IPS-15b (cell line): ENCODE data around the gene PLPPR3.

Experiments used
- H3K27me3 ChIP-seq: one replicate; pipeline ENCODE4 v1.6.1; 2013; ENCODE audit warnings: low read length; ENCODE audit not compliant: control insufficient read depth, insufficient read depth
- H3K36me3 ChIP-seq: one replicate; pipeline ENCODE4 v1.6.1; 2013; ENCODE audit warnings: low read length; ENCODE audit not compliant: control insufficient read depth, insufficient read depth
- H3K4me1 ChIP-seq: one replicate; pipeline ENCODE4 v1.6.1; 2013; ENCODE audit warnings: mild to moderate bottlenecking, low read length; ENCODE audit not compliant: control insufficient read depth, insufficient read depth
- H3K4me3 ChIP-seq: one replicate; pipeline ENCODE4 v1.5.1; 2013; ENCODE audit warnings: low read depth, low read length
- H3K9ac ChIP-seq: one replicate; pipeline ENCODE4 v1.6.1; 2013; ENCODE audit warnings: low read depth, mild to moderate bottlenecking, low read length
- H3K9me3 ChIP-seq: one replicate; pipeline ENCODE4 v1.6.1; 2013; ENCODE audit warnings: mild to moderate bottlenecking, low read length; ENCODE audit not compliant: control insufficient read depth, insufficient read depth

PLPPR3 gene

GRCh38 chr19:810077-810855 lies 11.5 kb downstream of the PLPPR3 start:
- Histone ChIP-seq H3K9me3 (no peaks in the 10 kb centered on the region), H3K4me1 (no peaks in the 10 kb centered on the region), H3K27me3 (no peaks in the 10 kb centered on the region), H3K9ac (no peak overlapping the region), H3K4me3 (no peak overlapping the region), H3K36me3 (peaks cover 69% of the 10 kb centered on the region)

- Histone ChIP-seq H3K4me1 (no peaks in the 10 kb centered on the region), H3K36me3 (peaks cover 78% of the 10 kb centered on the region), H3K27me3 (no peaks in the 10 kb centered on the region), H3K4me3 (no peak overlapping the region), H3K9ac (no peak overlapping the region), H3K9me3 (no peaks in the 10 kb centered on the region)
Measured at GRCh38 chr19:808423-808775, 13.4 kb downstream of the PLPPR3 start.

- H3K36me3 ChIP-seq: peaks cover 82% of the 10 kb centered on the region
Measured at GRCh38 chr19:807627-808422, 13.9 kb downstream of the PLPPR3 start.

GRCh38 chr19:806815-807421 lies 14.8 kb downstream of the PLPPR3 start:
- Histone ChIP-seq H3K9me3 (no peaks in the 10 kb centered on the region), H3K36me3 (peaks cover 84% of the 10 kb centered on the region), H3K4me1 (no peaks in the 10 kb centered on the region), H3K9ac (no peak overlapping the region), H3K4me3 (no peak overlapping the region), H3K27me3 (no peaks in the 10 kb centered on the region)

More at GRCh38 chr19:807627-808422, 13.9 kb downstream of the PLPPR3 start:
- Histone ChIP-seq H3K9ac (no peak overlapping the region), H3K4me3 (no peak overlapping the region), H3K4me1 (no peaks in the 10 kb centered on the region), H3K27me3 (no peaks in the 10 kb centered on the region), H3K9me3 (no peaks in the 10 kb centered on the region)

GRCh38 chr19:805600-806550 lies 15.9 kb downstream of the PLPPR3 start:
- Histone ChIP-seq H3K27me3 (no peaks in the 10 kb centered on the region), H3K36me3 (peaks cover 86% of the 10 kb centered on the region), H3K4me1 (peaks cover 2% of the 10 kb centered on the region), H3K9ac (peak overlapping the region; percentile 37), H3K4me3 (no peak overlapping the region), H3K9me3 (no peaks in the 10 kb centered on the region)

GRCh38 chr19:805166-805551 lies 16.6 kb downstream of the PLPPR3 start:
- Histone ChIP-seq H3K27me3 (no peaks in the 10 kb centered on the region), H3K4me1 (peaks cover 8% of the 10 kb centered on the region), H3K4me3 (no peak overlapping the region), H3K9ac (no peak overlapping the region), H3K9me3 (no peaks in the 10 kb centered on the region), H3K36me3 (peaks cover 86% of the 10 kb centered on the region)

GRCh38 chr19:804419-805165 lies 17.2 kb downstream of the PLPPR3 start:
- Histone ChIP-seq H3K36me3 (peaks cover 86% of the 10 kb centered on the region), H3K9me3 (no peaks in the 10 kb centered on the region), H3K4me3 (no peak overlapping the region), H3K4me1 (peaks cover 12% of the 10 kb centered on the region), H3K9ac (no peak overlapping the region), H3K27me3 (no peaks in the 10 kb centered on the region)

GRCh38 chr19:803686-804418 lies 17.9 kb downstream of the PLPPR3 start:
- H3K4me3 ChIP-seq: no peak overlapping the region
- H3K9ac ChIP-seq: no peak overlapping the region
- H3K36me3 ChIP-seq: peaks cover 84% of the 10 kb centered on the region
- peaks cover 14% of the 10 kb centered on the region for H3K4me1 ChIP-seq
- H3K27me3 ChIP-seq: no peaks in the 10 kb centered on the region
- H3K9me3 ChIP-seq: no peaks in the 10 kb centered on the region

- Histone ChIP-seq H3K9ac (no peak overlapping the region), H3K36me3 (peaks cover 81% of the 10 kb centered on the region), H3K9me3 (no peaks in the 10 kb centered on the region), H3K4me1 (peaks cover 14% of the 10 kb centered on the region), H3K4me3 (no peak overlapping the region), H3K27me3 (no peaks in the 10 kb centered on the region)
Measured at GRCh38 chr19:803099-803561, 18.6 kb downstream of the PLPPR3 start.

GRCh38 chr19:802498-803098 lies 19.2 kb downstream of the PLPPR3 start:
- H3K4me1 ChIP-seq: peaks cover 14% of the 10 kb centered on the region
- no peaks in the 10 kb centered on the region for H3K9me3 ChIP-seq
- H3K36me3 ChIP-seq: peaks cover 75% of the 10 kb centered on the region
- H3K27me3 ChIP-seq: no peaks in the 10 kb centered on the region
- peak overlapping the region; percentile 60 for H3K9ac ChIP-seq
- H3K4me3 ChIP-seq: no peak overlapping the region
